IgD-negative memory B cell (primary cell): Measurements from ENCODE around the gene NPBWR2. TPM values are rescaled to one million over a fixed set of nuclear protein-coding genes. Genes with fewer than 3 reads are reported as not detected.

ENCODE experiments used
- H3K27ac Mint-ChIP-seq, 3 donors: one replicate each; pipeline ENCODE4 v1.8.0; 2020 to 2022; ENCODE audit warnings: mild to moderate bottlenecking in 3 of 3, mixed read lengths in 3 of 3, moderate library complexity in 1 of 3
- H3K27me3 Mint-ChIP-seq: one replicate; pipeline ENCODE4 v1.8.0; 2021; ENCODE audit warnings: mixed read lengths
- H3K36me3 Mint-ChIP-seq: one replicate; pipeline ENCODE4 v1.8.0; 2020; ENCODE audit warnings: mild to moderate bottlenecking, mixed read lengths
- H3K4me1 Mint-ChIP-seq, 3 donors: one replicate each; pipeline ENCODE4 v1.8.0; 2020 to 2022; ENCODE audit warnings: mixed read lengths in 3 of 3, mild to moderate bottlenecking in 1 of 3
- H3K4me3 Mint-ChIP-seq, 4 donors: one replicate each; pipeline ENCODE4 v1.8.0; 2020 to 2022; ENCODE audit warnings: mild to moderate bottlenecking in 4 of 4, mixed read lengths in 4 of 4, moderate library complexity in 3 of 4
- H3K9me3 Mint-ChIP-seq, 3 donors: one replicate each; pipeline ENCODE4 v1.8.0; 2020 to 2021; ENCODE audit warnings: mixed read lengths in 3 of 3, mild to moderate bottlenecking in 1 of 3
- polyA plus RNA-seq: library from polyadenylated mRNA; unstranded; fragments of 300-500 nt; fragmentation: Illumina TruSeq; gene quantifications from one replicate; pipeline ENCODE4 v1.2.3, GENCODE V29; 2021

Gene NPBWR2
- polyA plus RNA-seq, 1 donor from 2014 or later = not detected

DNA sequence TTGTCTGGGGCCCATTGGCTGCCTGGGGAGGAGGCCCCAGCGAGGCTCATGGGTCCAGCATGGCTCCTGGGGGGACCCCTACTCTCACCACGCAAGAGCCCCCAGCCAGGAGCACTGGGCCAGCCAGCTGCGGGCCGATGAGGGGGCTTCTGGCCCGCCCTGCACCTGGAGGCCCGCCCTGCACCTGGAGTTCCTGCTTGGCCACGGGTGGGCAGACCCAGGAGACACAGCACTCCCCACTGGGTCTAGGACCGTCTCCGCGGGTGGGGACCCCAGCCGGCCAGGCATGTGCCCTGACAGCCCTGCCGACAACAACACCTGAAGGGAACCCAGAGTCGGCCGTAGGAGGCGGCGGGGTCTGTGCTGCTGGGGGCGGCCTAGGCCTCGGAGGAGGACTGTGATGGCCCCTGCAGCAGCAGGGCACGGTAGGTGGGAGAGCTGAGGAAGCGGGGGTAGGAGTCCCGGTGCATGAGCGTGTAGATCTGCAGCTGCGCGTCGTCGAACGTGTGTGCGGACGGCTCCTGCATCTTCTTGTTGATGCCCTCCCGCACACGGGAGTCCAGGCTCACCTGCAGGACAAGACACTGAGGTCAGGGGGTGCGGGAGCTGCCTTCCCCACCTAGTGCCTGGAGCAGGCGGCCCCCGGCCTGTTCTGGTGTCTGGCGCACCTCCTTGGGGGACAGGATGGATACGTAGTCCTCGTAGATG, 33.7 kb downstream of the NPBWR2 start:
- Mint-ChIP-seq H3K27ac (peak overlapping the region in 2 of 3 donors; percentile 31 to 82), H3K4me1 (peaks cover 5 to 14% (median 11%) of the 10 kb centered on the region in 3 donors), H3K36me3 (peaks cover 4% of the 10 kb centered on the region), H3K4me3 (peak overlapping the region in 2 of 4 donors; percentile 68 to 71), H3K27me3 (no peaks in the 10 kb centered on the region), H3K9me3 (no peaks in the 10 kb centered on the region)

DNA sequence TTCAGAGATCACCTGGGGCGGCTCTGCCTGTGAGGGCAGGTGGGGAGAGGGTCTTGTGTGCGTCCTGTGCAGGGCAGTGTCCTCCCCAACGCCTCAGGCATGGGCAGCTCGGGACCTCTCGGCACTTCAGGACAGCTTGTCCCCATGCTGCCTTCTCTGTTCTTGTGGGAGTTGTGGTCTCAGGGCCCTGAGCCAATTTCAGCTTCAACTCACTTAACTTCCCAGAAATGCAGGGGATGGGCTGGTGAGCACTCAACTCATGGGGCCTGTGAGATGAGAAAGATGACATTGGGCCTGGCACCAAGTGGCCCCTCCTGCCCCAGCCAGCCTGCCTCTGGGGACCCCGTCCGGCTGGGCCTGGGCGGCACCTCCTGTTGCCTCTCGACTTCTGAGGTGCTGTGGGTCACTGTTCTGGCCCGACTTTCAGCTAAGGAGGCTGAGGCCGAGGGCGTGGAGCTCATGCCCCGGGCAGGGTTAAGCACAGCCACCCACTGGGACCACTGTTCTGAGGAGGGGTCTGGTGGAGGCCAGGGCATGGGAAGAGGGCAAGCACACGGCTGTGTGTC, 34.8 kb downstream of the NPBWR2 start:
- Mint-ChIP-seq H3K4me1 (peaks cover under 1 to 13% (median 11%) of the 10 kb centered on the region in 3 donors), H3K9me3 (no peaks in the 10 kb centered on the region), H3K4me3 (peak overlapping the region in 3 of 4 donors; percentile 33 to 68 (median 55)), H3K27me3 (no peaks in the 10 kb centered on the region), H3K36me3 (peaks cover under 1% of the 10 kb centered on the region), H3K27ac (peak overlapping the region in 1 of 3 donors; percentile 82)

DNA sequence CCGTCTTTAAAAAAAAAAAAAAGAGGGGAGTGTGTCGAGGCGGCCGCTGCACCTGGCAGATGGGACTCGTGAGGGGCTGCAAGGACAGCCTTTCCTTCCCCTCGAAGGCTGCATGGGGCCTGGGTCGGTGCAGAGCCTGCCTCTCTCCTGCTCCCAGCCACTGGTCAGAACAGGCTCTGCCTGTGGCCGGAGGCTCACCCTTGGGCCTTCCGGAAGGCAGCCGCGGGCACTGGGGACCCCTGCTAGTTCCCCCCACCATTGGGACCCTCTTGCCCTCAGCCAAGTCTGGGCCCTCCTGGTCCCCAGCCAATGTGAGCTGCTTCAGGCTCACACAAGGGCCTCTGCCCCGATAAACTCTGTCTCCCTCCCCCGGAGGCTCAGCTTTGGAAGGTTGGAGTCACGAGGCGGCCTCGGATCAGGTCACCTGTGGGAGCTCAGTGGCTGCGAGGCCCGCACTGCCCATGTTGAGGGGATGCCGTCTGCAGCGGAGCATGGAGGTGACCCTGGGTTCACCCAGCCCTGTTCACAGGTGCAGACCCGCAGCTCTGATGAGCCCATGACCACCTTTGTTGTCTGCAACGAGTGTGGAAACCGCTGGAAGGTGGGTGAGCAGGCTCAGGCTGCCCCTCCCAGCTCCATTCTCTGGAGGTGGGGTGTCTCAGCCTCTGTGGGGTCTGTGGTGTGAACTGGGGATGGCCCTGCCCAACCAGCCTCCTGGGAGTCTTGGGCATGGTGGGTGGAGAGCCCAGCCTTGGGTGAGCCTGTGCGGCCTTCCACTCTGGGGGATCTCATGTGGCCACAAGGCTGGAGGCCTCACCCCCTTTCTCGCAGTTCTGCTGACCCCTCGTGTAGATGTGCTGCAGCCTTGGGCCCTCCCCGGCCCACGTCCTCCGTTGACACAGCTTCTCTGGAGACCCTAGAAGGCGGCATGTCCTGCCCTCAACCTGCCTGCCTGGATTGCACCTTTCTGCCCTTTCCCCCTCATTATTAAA, 35.7 kb downstream of the NPBWR2 start:
- peak overlapping the region in 2 of 4 donors; percentile 48 to 55 for H3K4me3 Mint-ChIP-seq
- H3K4me1 Mint-ChIP-seq = peaks cover 0 to 14% (median 13%) of the 10 kb centered on the region in 3 donors
- H3K27me3 Mint-ChIP-seq = no peaks in the 10 kb centered on the region
- H3K27ac Mint-ChIP-seq = peak overlapping the region in 2 of 3 donors; percentile 39 to 82
- H3K36me3 Mint-ChIP-seq = no peaks in the 10 kb centered on the region
- no peaks in the 10 kb centered on the region for H3K9me3 Mint-ChIP-seq

GRCh38 chr20:64070244-64070993, 36.9 kb downstream of the NPBWR2 start:
- H3K27ac Mint-ChIP-seq = peak overlapping the region in 1 of 3 donors; percentile 56

DNA sequence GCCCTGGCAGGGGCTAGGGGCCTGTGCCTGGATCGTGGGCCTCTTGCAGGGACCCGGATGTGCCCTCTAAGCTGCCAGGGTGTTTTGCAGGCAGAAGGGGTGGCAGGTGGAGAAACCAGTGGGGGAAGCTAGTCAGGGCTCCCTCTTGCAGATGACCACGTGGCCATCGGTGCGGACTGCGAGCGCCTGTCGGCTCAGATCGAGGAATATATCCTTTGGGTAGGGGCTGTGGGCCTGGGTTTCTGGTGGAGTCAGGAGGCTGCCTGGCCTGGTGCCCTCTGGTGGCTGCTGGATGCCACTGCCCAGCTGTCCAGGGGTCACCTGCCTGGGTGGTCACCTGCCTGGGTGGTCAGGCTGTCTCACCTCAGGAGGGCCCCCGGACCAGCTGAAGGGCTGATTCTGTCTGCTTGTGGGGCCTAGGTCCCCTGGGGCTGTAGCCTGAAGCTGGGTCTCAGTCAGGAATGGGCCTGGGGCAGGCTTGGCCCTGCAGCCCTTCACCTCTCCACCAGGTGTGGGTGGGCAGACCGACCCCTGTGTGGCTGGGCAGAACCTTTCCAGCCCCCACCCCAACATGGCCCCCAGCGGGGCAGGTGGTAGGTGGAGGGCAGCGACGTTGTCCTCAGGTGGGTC, 37.6 kb downstream of the NPBWR2 start:
- Mint-ChIP-seq H3K27ac (peak overlapping the region in 1 of 3 donors; percentile 56), H3K36me3 (peaks cover 1% of the 10 kb centered on the region), H3K4me1 (peaks cover 12 to 29% (median 25%) of the 10 kb centered on the region in 3 donors), H3K9me3 (no peaks in the 10 kb centered on the region), H3K27me3 (peaks cover 2% of the 10 kb centered on the region), H3K4me3 (peak overlapping the region in 1 of 4 donors; percentile 26)

More at GRCh38 chr20:64070244-64070993, 36.9 kb downstream of the NPBWR2 start:
- Mint-ChIP-seq H3K9me3 (no peaks in the 10 kb centered on the region), H3K4me3 (peak overlapping the region in 2 of 4 donors; percentile 26 to 39), H3K4me1 (peaks cover 10 to 25% (median 21%) of the 10 kb centered on the region in 3 donors), H3K36me3 (peaks cover 1% of the 10 kb centered on the region), H3K27me3 (peaks cover 2% of the 10 kb centered on the region)

GRCh38 chr20:64069209-64069613, 38.2 kb downstream of the NPBWR2 start:
- Mint-ChIP-seq H3K27me3 (peaks cover 2% of the 10 kb centered on the region), H3K4me3 (no peak overlapping the region), H3K9me3 (no peaks in the 10 kb centered on the region), H3K4me1 (peaks cover 12 to 31% (median 27%) of the 10 kb centered on the region in 3 donors), H3K27ac (peak overlapping the region in 1 of 3 donors; percentile 56), H3K36me3 (peaks cover 1% of the 10 kb centered on the region)

GRCh38 chr20:64068386-64069208, 38.8 kb downstream of the NPBWR2 start:
- peaks cover 4% of the 10 kb centered on the region for H3K27me3 Mint-ChIP-seq
- H3K4me1 Mint-ChIP-seq = peaks cover 17 to 36% (median 31%) of the 10 kb centered on the region in 3 donors
- H3K9me3 Mint-ChIP-seq = no peaks in the 10 kb centered on the region
- H3K4me3 Mint-ChIP-seq = peak overlapping the region in 1 of 4 donors; percentile 50
- H3K36me3 Mint-ChIP-seq = peaks cover 1% of the 10 kb centered on the region
- H3K27ac Mint-ChIP-seq = peak overlapping the region in 1 of 3 donors; percentile 45

DNA sequence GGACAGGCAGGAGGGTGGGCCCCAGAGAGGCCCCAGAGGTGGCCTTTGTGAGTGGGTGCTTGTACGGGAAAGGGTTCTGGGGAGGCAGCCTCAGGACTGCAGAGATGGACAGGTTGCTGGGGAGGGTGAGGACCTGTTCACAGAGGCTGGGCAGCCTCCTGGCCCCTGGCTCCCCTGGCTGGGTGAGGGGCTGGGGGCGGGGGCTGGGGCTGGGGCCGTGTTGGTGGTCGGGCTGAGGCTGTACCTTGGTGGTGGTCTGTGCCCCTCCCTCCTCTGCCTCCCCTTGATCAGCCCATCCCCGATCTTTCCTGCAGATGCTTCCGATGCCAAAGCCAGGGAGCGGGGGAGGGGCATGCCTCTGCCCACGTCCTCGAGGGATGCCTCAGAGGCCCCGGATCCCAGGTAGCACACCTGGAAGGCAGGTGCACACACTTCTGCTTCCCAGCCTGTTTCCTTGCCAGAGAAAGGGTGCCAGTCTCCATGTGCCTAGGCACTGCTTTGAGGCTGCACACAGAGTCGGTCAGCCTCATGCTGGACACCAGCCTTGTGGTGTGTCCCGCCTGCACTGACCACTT, 39.5 kb downstream of the NPBWR2 start:
- H3K4me3 Mint-ChIP-seq = peak overlapping the region in 1 of 4 donors; percentile 50

DNA sequence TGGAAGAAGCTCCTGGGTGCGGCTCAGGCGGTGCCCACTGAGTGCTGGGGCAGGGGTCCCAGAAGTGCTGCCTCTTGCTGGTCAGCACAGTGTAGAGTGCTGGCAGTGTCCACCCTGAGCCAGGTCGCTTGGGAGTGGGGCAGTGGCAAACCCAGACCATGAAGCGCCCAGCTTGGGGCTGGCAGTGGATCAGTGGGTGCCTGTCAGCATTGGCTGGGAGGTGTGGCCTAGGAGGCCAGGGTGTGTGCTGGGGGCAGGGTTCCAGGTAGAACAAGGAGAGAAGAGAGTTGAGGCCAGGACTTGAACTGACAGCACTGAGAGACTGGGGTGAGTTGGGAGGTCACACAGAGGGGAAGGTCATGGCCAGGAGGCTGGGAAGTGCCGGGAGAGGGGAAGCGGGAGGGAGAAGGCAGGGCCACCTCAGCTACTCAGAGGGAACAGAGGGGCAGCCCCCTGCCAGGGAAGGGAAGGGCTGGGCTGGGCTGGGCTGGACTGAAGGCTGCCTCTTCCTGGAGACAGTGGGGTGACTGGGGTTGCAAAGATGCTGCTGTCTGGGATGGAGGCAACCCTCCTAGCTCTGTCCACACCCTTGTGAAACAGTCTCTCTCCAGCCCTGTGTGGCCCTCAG, 40.2 kb downstream of the NPBWR2 start:
- Mint-ChIP-seq H3K4me1 (peaks cover 17 to 37% (median 29%) of the 10 kb centered on the region in 3 donors), H3K36me3 (peaks cover 1% of the 10 kb centered on the region), H3K9me3 (no peaks in the 10 kb centered on the region), H3K4me3 (no peak overlapping the region), H3K27me3 (peaks cover 4% of the 10 kb centered on the region), H3K27ac (peak overlapping the region in 2 of 3 donors; percentile 73 to 87)

More for the DNA sequence above, 39.5 kb downstream of the NPBWR2 start:
- Mint-ChIP-seq H3K9me3 (no peaks in the 10 kb centered on the region), H3K27me3 (peaks cover 4% of the 10 kb centered on the region), H3K36me3 (peaks cover 1% of the 10 kb centered on the region), H3K4me1 (peaks cover 17 to 36% (median 31%) of the 10 kb centered on the region in 3 donors), H3K27ac (peak overlapping the region in 2 of 3 donors; percentile 45 to 73)

GRCh38 chr20:64065974-64066343, 41.4 kb downstream of the NPBWR2 start:
- Mint-ChIP-seq H3K4me3 (peak overlapping the region in 3 of 4 donors; percentile 70 to 89 (median 84)), H3K27ac (peak overlapping the region; percentile 87 to 96 (median 93)), H3K9me3 (no peaks in the 10 kb centered on the region), H3K27me3 (peaks cover 4% of the 10 kb centered on the region), H3K4me1 (peaks cover 17 to 35% (median 20%) of the 10 kb centered on the region in 3 donors), H3K36me3 (peaks cover 1% of the 10 kb centered on the region)

GRCh38 chr20:64065062-64065973, 42.0 kb downstream of the NPBWR2 start:
- Mint-ChIP-seq H3K27me3 (peaks cover 4% of the 10 kb centered on the region), H3K36me3 (peaks cover 1% of the 10 kb centered on the region), H3K27ac (peak overlapping the region; percentile 87 to 96 (median 93)), H3K4me3 (peak overlapping the region in 3 of 4 donors; percentile 70 to 89 (median 84)), H3K4me1 (peaks cover 17 to 31% (median 20%) of the 10 kb centered on the region in 3 donors), H3K9me3 (no peaks in the 10 kb centered on the region)
